ENCODE data around the gene WASHC2C. TPM values are rescaled to one million over a fixed set of nuclear protein-coding genes. Genes with fewer than 3 reads are reported as not detected.
A peak's percentile ranks its signal among the peaks of the same experiment; 100 is the strongest.
"Not testable (repeated sequence)": the region's sequence is repeated elsewhere in the genome, so short reads cannot be mapped to it uniquely, and the experiment has no call there.

The WASHC2C gene
- total and polyA plus RNA-seq, 4 experiments from 2014 or later, result 4.2 to 77.2 (median 52.6) TPM

- intact Hi-C loops (cut with micrococcal nuclease); DNase-seq: not testable (repeated sequence)
These were observed 44.8 kb downstream of the WASHC2C start for GRCh38 chr10:45771757-45772461.

GRCh38 chr10:45786217-45786616 lies 59.2 kb downstream of the WASHC2C start:
- H3K27ac ChIP-seq (ENCODE audit: low read depth, low read length); H3K4me1 Mint-ChIP-seq; H3K4me3 ChIP-seq (ENCODE audit: low read length in 2 of 2); H3K9me3 Mint-ChIP-seq; POLR2A ChIA-PET (ENCODE audit: partially characterized antibody); H3K27me3 Mint-ChIP-seq; H3K9me3 ChIP-seq (ENCODE audit: control insufficient read depth in 1 of 2, low read length in 2 of 2); H3K4me1 ChIP-seq (ENCODE audit: insufficient read depth, low read length); H3K4me3 Mint-ChIP-seq; H3K27me3 ChIP-seq (ENCODE audit: insufficient read depth, low read length); DNase-seq; CTCF ChIA-PET (ENCODE audit: partially characterized antibody); H3K36me3 ChIP-seq (ENCODE audit: insufficient read depth, low read length); intact Hi-C loops (cut with micrococcal nuclease); H3K27ac Mint-ChIP-seq: not testable (repeated sequence)
- H3K36me3 Mint-ChIP-seq, result peaks cover 23 to 37% of the 10 kb centered on the region in 2 donors

More at GRCh38 chr10:45771757-45772461, 44.8 kb downstream of the WASHC2C start:
- H3K36me3 ChIP-seq (ENCODE audit: insufficient read depth, low read length); H3K27ac ChIP-seq (ENCODE audit: low read depth, low read length); H3K4me1 ChIP-seq (ENCODE audit: insufficient read depth, low read length); H3K4me3 Mint-ChIP-seq; POLR2A ChIA-PET (ENCODE audit: partially characterized antibody); H3K27me3 ChIP-seq (ENCODE audit: insufficient read depth, low read length); H3K27ac Mint-ChIP-seq; H3K4me3 ChIP-seq (ENCODE audit: low read length in 2 of 2); H3K9me3 Mint-ChIP-seq; H3K9me3 ChIP-seq (ENCODE audit: control insufficient read depth in 1 of 2, low read length in 2 of 2); CTCF ChIA-PET (ENCODE audit: partially characterized antibody); H3K4me1 Mint-ChIP-seq; H3K27me3 Mint-ChIP-seq: not testable (repeated sequence)
- H3K36me3 Mint-ChIP-seq, result peaks cover 13 to 16% of the 10 kb centered on the region in 2 donors

GRCh38 chr10:45787212-45787741 lies 60.2 kb downstream of the WASHC2C start:
- H3K36me3 ChIP-seq (ENCODE audit: insufficient read depth, low read length); H3K9me3 Mint-ChIP-seq; H3K27me3 Mint-ChIP-seq; H3K4me1 ChIP-seq (ENCODE audit: insufficient read depth, low read length); H3K4me3 Mint-ChIP-seq; H3K4me3 ChIP-seq (ENCODE audit: low read length in 2 of 2); H3K27me3 ChIP-seq (ENCODE audit: insufficient read depth, low read length); DNase-seq; H3K9me3 ChIP-seq (ENCODE audit: control insufficient read depth in 1 of 2, low read length in 2 of 2); intact Hi-C loops (cut with micrococcal nuclease); POLR2A ChIA-PET (ENCODE audit: partially characterized antibody); H3K4me1 Mint-ChIP-seq; CTCF ChIA-PET (ENCODE audit: partially characterized antibody); H3K27ac ChIP-seq (ENCODE audit: low read depth, low read length); H3K27ac Mint-ChIP-seq: not testable (repeated sequence)
- H3K36me3 Mint-ChIP-seq, result peaks cover 26 to 44% of the 10 kb centered on the region in 2 donors

- DNase-seq, result peak in 1 of 5 donors; percentile 11
- intact Hi-C loops (cut with micrococcal nuclease); H3K27ac ChIP-seq (ENCODE audit: low read depth, low read length); H3K4me3 ChIP-seq (ENCODE audit: low read length in 2 of 2); H3K4me1 Mint-ChIP-seq; POLR2A ChIA-PET (ENCODE audit: partially characterized antibody); H3K4me3 Mint-ChIP-seq; H3K36me3 ChIP-seq (ENCODE audit: insufficient read depth, low read length); H3K4me1 ChIP-seq (ENCODE audit: insufficient read depth, low read length); CTCF ChIA-PET (ENCODE audit: partially characterized antibody); H3K27ac Mint-ChIP-seq; H3K9me3 Mint-ChIP-seq; H3K27me3 ChIP-seq (ENCODE audit: insufficient read depth, low read length); H3K9me3 ChIP-seq (ENCODE audit: control insufficient read depth in 1 of 2, low read length in 2 of 2); H3K27me3 Mint-ChIP-seq: not testable (repeated sequence)
- H3K36me3 Mint-ChIP-seq, result peaks cover 35 to 55% of the 10 kb centered on the region in 2 donors
These were observed 62.9 kb downstream of the WASHC2C start for GRCh38 chr10:45789991-45790390.

GRCh38 chr10:45790694-45791426 lies 63.8 kb downstream of the WASHC2C start:
- POLR2A ChIA-PET (ENCODE audit: partially characterized antibody); CTCF ChIA-PET (ENCODE audit: partially characterized antibody); H3K27ac ChIP-seq (ENCODE audit: low read depth, low read length); H3K4me1 Mint-ChIP-seq; intact Hi-C loops (cut with micrococcal nuclease); H3K36me3 ChIP-seq (ENCODE audit: insufficient read depth, low read length); H3K4me3 ChIP-seq (ENCODE audit: low read length in 2 of 2); H3K9me3 ChIP-seq (ENCODE audit: control insufficient read depth in 1 of 2, low read length in 2 of 2); H3K4me3 Mint-ChIP-seq; H3K27me3 Mint-ChIP-seq; DNase-seq; H3K9me3 Mint-ChIP-seq; H3K27ac Mint-ChIP-seq; H3K4me1 ChIP-seq (ENCODE audit: insufficient read depth, low read length); H3K27me3 ChIP-seq (ENCODE audit: insufficient read depth, low read length): not testable (repeated sequence)
- H3K36me3 Mint-ChIP-seq, result peaks cover 39 to 52% of the 10 kb centered on the region in 2 donors

GRCh38 chr10:45794761-45795160 lies 67.7 kb downstream of the WASHC2C start:
- H3K4me3 ChIP-seq (ENCODE audit: low read length in 2 of 2); H3K9me3 ChIP-seq (ENCODE audit: control insufficient read depth in 1 of 2, low read length in 2 of 2); CTCF ChIA-PET (ENCODE audit: partially characterized antibody); DNase-seq; H3K36me3 ChIP-seq (ENCODE audit: insufficient read depth, low read length); H3K27me3 ChIP-seq (ENCODE audit: insufficient read depth, low read length); H3K4me1 ChIP-seq (ENCODE audit: insufficient read depth, low read length); H3K27ac Mint-ChIP-seq; intact Hi-C loops (cut with micrococcal nuclease); H3K4me3 Mint-ChIP-seq; H3K27ac ChIP-seq (ENCODE audit: low read depth, low read length); H3K9me3 Mint-ChIP-seq; H3K4me1 Mint-ChIP-seq; POLR2A ChIA-PET (ENCODE audit: partially characterized antibody); H3K27me3 Mint-ChIP-seq: not testable (repeated sequence)
- H3K36me3 Mint-ChIP-seq, result peaks cover 33 to 35% of the 10 kb centered on the region in 2 donors

- CTCF ChIA-PET (ENCODE audit: partially characterized antibody); H3K4me1 Mint-ChIP-seq; H3K4me1 ChIP-seq (ENCODE audit: insufficient read depth, low read length); DNase-seq; intact Hi-C loops (cut with micrococcal nuclease); H3K4me3 Mint-ChIP-seq; H3K27ac Mint-ChIP-seq; H3K27me3 ChIP-seq (ENCODE audit: insufficient read depth, low read length); POLR2A ChIA-PET (ENCODE audit: partially characterized antibody); H3K36me3 ChIP-seq (ENCODE audit: insufficient read depth, low read length); H3K27ac ChIP-seq (ENCODE audit: low read depth, low read length); H3K9me3 ChIP-seq (ENCODE audit: control insufficient read depth in 1 of 2, low read length in 2 of 2); H3K9me3 Mint-ChIP-seq; H3K4me3 ChIP-seq (ENCODE audit: low read length in 2 of 2); H3K36me3 Mint-ChIP-seq; H3K27me3 Mint-ChIP-seq: not testable (repeated sequence)
These were observed 76.3 kb downstream of the WASHC2C start for GRCh38 chr10:45803060-45804010.
